ENCODE data around the gene ZAR1.

DNA sequence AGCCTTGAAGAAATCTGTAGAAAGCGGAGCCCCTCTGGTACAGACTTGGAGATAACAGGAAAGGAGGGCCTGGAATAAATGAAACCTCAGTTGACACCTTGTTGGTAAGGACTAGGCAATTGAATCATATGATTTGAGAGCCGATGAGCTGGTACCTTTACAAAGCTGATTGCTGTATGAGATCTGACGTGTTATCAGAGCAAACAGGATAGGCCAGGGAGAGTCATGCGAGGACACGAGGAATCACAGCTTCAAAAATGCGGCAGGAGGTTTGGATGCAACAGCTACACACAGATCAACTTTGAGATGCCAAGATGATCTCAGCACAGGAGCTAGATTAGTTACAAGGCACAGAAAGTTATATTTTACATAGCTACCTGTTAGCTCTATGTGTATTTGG, 14.3 kb upstream of the ZAR1 start:
- TF ChIP-seq, protein P1, sequence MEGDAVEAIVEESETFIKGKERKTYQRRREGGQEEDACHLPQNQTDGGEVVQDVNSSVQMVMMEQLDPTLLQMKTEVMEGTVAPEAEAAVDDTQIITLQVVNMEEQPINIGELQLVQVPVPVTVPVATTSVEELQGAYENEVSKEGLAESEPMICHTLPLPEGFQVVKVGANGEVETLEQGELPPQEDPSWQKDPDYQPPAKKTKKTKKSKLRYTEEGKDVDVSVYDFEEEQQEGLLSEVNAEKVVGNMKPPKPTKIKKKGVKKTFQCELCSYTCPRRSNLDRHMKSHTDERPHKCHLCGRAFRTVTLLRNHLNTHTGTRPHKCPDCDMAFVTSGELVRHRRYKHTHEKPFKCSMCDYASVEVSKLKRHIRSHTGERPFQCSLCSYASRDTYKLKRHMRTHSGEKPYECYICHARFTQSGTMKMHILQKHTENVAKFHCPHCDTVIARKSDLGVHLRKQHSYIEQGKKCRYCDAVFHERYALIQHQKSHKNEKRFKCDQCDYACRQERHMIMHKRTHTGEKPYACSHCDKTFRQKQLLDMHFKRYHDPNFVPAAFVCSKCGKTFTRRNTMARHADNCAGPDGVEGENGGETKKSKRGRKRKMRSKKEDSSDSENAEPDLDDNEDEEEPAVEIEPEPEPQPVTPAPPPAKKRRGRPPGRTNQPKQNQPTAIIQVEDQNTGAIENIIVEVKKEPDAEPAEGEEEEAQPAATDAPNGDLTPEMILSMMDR (IDR thresholded peaks at IDR 0.05; ENCODE audit: poor library complexity): no peak
- TF ChIP-seq EZH2 (IDR thresholded peaks at IDR 0.05; ENCODE audit: borderline replicate concordance) (no peak), EZH2phosphoT487 (IDR thresholded peaks at IDR 0.05; ENCODE audit: low read depth, severe bottlenecking, unreplicated experiment) (no peak)

Measured in hepatocyte (in vitro differentiated cells).